Gastroesophageal sphincter (tissue), 4 donors: ENCODE measurements around the gene DYRK1B. TPM values are rescaled to one million over a fixed set of nuclear protein-coding genes. Genes with fewer than 3 reads are reported as not detected.
"Not testable (repeated sequence)": the region's sequence is repeated elsewhere in the genome, so short reads cannot be mapped to it uniquely, and the experiment has no call there.

Experiments used
- ATAC-seq: fragments of 150-250 bp; one replicate; pipeline ENCODE4 v1.9.1; 2016; ENCODE audit warnings: mild to moderate bottlenecking, moderate library complexity
- H3K27ac ChIP-seq, 4 donors: fragments of 200-600 bp; sonication (generic) in 3 of 4; 1 replicate in 3 of 4; 2 replicates in 1 of 4; pipeline ENCODE4 v1.5.1; 2016 to 2019
- H3K27me3 ChIP-seq: fragments of 200-600 bp; sonication (generic); one replicate; pipeline ENCODE4 v1.5.1; 2019
- H3K36me3 ChIP-seq, 2 donors: fragments of 200-600 bp; sonication (generic); one replicate each; pipeline ENCODE4 v1.5.1; 2019; ENCODE audit warnings: control low read depth in 1 of 2
- H3K4me1 ChIP-seq, 3 donors: fragments of 200-600 bp; sonication (generic); 1 replicate in 2 of 3; 2 replicates in 1 of 3; pipeline ENCODE4 v1.5.1; 2016 to 2019; ENCODE audit warnings: control low read depth in 2 of 3
- H3K4me3 ChIP-seq, 2 donors: fragments of 200-600 bp; sonication (generic); one replicate each; pipeline ENCODE4 v1.5.1; 2019; ENCODE audit warnings: mild to moderate bottlenecking in 1 of 2, moderate library complexity in 1 of 2
- H3K9me3 ChIP-seq, 3 donors: fragments of 200-600 bp; sonication (generic); one replicate each; pipeline ENCODE4 v1.5.1; 2017 to 2019; ENCODE audit warnings: control low read depth in 2 of 3
- CTCF ChIP-seq, 4 experiments: fragments of 200-600 bp in 2 of 4; fragments of 450-650 bp in 2 of 4; sonication (generic) in 1 of 4; IDR thresholded peaks; one replicate each; pipeline ENCODE4 v1.5.1; 2017 to 2019; ENCODE audit warnings: antibody characterized with exemption in 4 of 4, mild to moderate bottlenecking in 2 of 4, moderate library complexity in 2 of 4
- EP300 ChIP-seq: sonication (generic); formaldehyde crosslinking; IDR thresholded peaks from one replicate; pipeline ENCODE4 v1.6.1; 2017; ENCODE audit warnings: antibody characterized with exemption, mild to moderate bottlenecking
- POLR2A ChIP-seq, 2 donors: fragments of 450-650 bp; IDR thresholded peaks; one replicate each; pipeline ENCODE4 v1.6.1; 2017; ENCODE audit warnings: antibody characterized with exemption in 2 of 2, mild to moderate bottlenecking in 2 of 2, moderate library complexity in 1 of 2
- POLR2AphosphoS5 ChIP-seq: sonication (generic); formaldehyde crosslinking; IDR thresholded peaks from one replicate; pipeline ENCODE4 v1.6.1; 2017; ENCODE audit warnings: antibody characterized with exemption
- WGBS, 2 donors: methylation state at CpG; one replicate each; pipeline ENCODE4 v1.1.5; 2018; ENCODE audit warnings: low coverage in 1 of 2; 5-methylcytosine and 5-hydroxymethylcytosine counted together
- total RNA-seq, 4 donors: library from RNA; depleted of rRNA; stranded (reverse); fragments of >200 nt; gene quantifications; one replicate each; pipeline ENCODE4 v1.1.0, GENCODE V29; 2016

Gene DYRK1B
- 10 to 100 TPM in 2 of 4 donors, 1 to 10 TPM in 2; 8.6 to 19.4 (median 11.4) TPM for total RNA-seq

GRCh38 chr19:39833464-39834286 is at the start of gene DYRK1B:
Gene DYRK1B (minus strand): TSS chr19:39834162. CDS start chr19:39831867, 2,295 bp downstream.
- TF ChIP-seq POLR2A (IDR thresholded peaks at IDR 0.05) (peak in 1 of 2 donors; percentile 32), CTCF (IDR thresholded peaks at IDR 0.05) (no peak), EP300 (no peak), POLR2AphosphoS5 (peak; percentile 48)
- Histone ChIP-seq H3K9me3 (no peaks in the 10 kb centered on the region), H3K27ac (peak within 1 kb of the TSS; percentile 30 to 91 (median 86)), H3K4me1 (peaks cover 0 to 30% (median 10%) of the 10 kb centered on the region in 3 donors), H3K27me3 (no peaks in the 10 kb centered on the region), H3K36me3 (peaks cover 0 to 77% of the 10 kb centered on the region in 2 donors), H3K4me3 (peak within 1 kb of the TSS; percentile 87 to 99)
- peak; percentile 95 for ATAC-seq
- WGBS, 2 donors: 0% methylated on average over 2 of the region's 59 CpGs; no CpG with 5 or more reads in 1 of the 2 donors

- not testable (repeated sequence) for H3K36me3 ChIP-seq, H3K4me3 ChIP-seq, ATAC-seq, H3K27ac ChIP-seq, H3K9me3 ChIP-seq, H3K4me1 ChIP-seq
- peaks cover 12% of the 10 kb centered on the region for H3K27me3 ChIP-seq
- 86 to 94% methylated on average over 2 to 5 of the region's 10 CpGs for WGBS, 2 donors
Measured at GRCh38 chr19:39882645-39883044, 48.7 kb upstream of the DYRK1B start.

GRCh38 chr19:39881495-39882110 is 47.6 kb upstream of the DYRK1B start:
- not testable (repeated sequence) for H3K36me3 ChIP-seq, H3K9me3 ChIP-seq, H3K4me1 ChIP-seq, H3K4me3 ChIP-seq, ATAC-seq, H3K27ac ChIP-seq
- 0% methylated on average over 1 to 5 of the region's 15 CpGs for WGBS, 2 donors
- H3K27me3 ChIP-seq: peaks cover 12% of the 10 kb centered on the region

GRCh38 chr19:39880241-39880640 is 46.3 kb upstream of the DYRK1B start:
- not testable (repeated sequence) for H3K27ac ChIP-seq, H3K4me1 ChIP-seq, H3K9me3 ChIP-seq, ATAC-seq, H3K4me3 ChIP-seq, H3K36me3 ChIP-seq
- WGBS, 2 donors: 67% methylated on average over 1 of the region's 5 CpGs; no CpG with 5 or more reads in 1 of the 2 donors
- peaks cover 21% of the 10 kb centered on the region for H3K27me3 ChIP-seq

DNA sequence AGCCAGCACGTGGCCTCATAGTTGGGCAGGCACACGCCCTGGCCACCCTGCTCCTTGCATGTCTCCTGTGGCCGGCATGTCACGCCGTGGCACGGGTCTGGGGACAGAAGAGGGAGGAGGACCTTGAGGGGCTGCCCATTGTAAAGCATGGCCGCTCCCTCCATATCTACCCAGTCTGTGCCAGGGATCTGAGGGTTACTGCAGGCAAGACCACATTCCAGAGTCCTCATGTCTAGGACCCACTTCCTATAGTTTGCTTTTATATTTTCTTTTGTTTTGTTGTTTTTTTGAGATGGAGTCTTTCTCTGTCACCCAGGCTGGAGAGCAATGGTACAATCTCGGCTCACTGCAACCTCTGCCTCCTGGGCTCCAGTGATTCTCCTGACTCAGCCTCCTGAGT is 45.8 kb upstream of the DYRK1B start:
- peaks cover 24% of the 10 kb centered on the region for H3K27me3 ChIP-seq
- H3K27ac ChIP-seq, H3K36me3 ChIP-seq, H3K4me1 ChIP-seq, H3K4me3 ChIP-seq, H3K9me3 ChIP-seq, ATAC-seq: not testable (repeated sequence)
- WGBS, 2 donors: 86 to 100% methylated on average over 1 of the region's 8 CpGs

DNA sequence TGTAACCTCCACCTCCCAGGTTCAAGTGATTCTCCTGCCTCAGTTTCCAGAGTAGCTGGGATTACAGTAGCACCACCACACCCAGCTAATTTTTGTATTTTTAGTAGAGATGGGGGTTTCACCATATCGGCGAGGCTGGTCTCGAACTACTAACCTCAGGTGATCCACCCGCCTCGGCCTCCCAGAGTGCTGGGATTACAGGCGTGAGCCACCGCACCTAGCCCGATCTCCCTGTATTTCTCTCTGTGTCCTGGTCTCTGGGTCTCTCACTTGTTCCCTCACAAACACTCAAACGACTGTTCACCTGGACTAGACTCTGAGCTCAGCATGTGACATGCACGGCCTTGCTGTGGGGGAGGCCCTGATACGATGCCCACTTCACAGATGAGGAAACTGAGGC is 44.9 kb upstream of the DYRK1B start:
- H3K4me3 ChIP-seq, H3K9me3 ChIP-seq, H3K36me3 ChIP-seq, H3K27ac ChIP-seq, ATAC-seq, H3K4me1 ChIP-seq: not testable (repeated sequence)
- peaks cover 24% of the 10 kb centered on the region for H3K27me3 ChIP-seq
- WGBS, 2 donors: 78 to 80% methylated on average over 9 of the region's 11 CpGs

DNA sequence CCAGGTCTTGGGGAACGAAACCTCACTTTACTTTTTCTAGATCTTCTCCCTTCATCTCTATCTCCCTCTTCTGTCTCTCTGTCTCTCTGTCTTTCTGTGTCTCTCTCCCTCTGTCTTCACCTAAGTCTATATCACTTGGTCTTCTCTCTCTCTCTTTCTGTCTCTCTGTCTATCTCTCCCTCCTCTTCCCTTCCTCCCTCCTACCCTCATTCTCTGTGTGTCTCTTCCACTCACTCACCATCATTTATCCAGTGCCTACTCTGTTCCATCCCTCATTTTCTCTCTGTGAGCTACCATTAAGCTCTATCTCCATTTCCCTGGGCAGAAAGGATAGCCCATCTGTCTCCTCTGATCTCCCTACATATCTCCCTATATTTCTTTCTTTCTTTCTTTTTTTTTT is 44.4 kb upstream of the DYRK1B start:
- ATAC-seq: no peak
- 80 to 100% methylated on average over 1 of the region's 1 CpG for WGBS, 2 donors

DNA sequence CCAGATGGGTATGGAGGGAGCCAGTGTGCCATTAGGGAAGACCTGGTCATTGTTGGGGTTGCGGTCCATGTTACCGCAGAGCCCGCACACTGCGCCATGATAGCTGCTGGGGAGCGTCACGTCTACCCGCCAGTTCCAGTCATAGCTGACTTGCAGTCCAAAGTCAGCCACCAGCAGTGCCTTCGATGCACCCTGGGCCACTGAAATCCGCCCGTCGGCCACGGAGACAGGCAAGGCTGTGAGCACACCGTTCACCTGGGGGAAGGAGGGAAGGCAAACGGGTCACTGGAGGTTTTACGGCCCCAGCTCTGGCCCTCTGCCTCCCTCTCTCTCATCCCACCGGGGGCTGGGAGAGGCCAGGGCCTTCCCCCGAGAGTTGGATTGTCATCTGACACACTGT is 44.0 kb upstream of the DYRK1B start:
- not testable (repeated sequence) for H3K4me1 ChIP-seq, ATAC-seq, H3K27ac ChIP-seq, H3K36me3 ChIP-seq, H3K4me3 ChIP-seq, H3K9me3 ChIP-seq
- WGBS, 2 donors: 95% methylated on average over 7 of the region's 17 CpGs; no CpG with 5 or more reads in 1 of the 2 donors
- peaks cover 24% of the 10 kb centered on the region for H3K27me3 ChIP-seq

More for the DNA sequence above, 44.4 kb upstream of the DYRK1B start:
- H3K36me3 ChIP-seq: no peaks in the 10 kb centered on the region
- peaks cover 24% of the 10 kb centered on the region for H3K27me3 ChIP-seq
- no peak overlapping the region for H3K4me3 ChIP-seq
- TF ChIP-seq CTCF (IDR thresholded peaks at IDR 0.05) (no peak), EP300 (no peak), POLR2AphosphoS5 (no peak), POLR2A (IDR thresholded peaks at IDR 0.05) (no peak)
- no peaks in the 10 kb centered on the region for H3K4me1 ChIP-seq
- H3K27ac ChIP-seq: no peak overlapping the region
- no peaks in the 10 kb centered on the region for H3K9me3 ChIP-seq

DNA sequence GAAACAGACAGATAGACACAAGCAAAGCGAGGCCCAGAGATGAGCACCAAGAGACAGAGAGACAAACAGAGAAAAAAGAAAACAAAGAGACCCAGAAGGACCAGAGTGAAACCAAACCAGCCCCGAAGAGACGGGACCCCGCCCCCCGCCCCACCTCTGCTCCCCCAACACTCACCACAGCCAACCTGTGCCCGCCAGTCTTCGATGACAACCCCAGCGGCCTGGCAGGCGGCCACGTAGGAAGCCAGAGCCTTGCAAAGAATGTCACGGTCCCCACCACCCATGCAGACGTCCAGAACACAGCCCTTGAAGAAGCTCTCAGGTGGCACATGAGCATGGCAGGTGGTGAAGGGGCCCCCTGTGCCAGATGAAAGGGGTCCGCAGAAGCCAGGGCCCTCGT is 43.5 kb upstream of the DYRK1B start:
- H3K36me3 ChIP-seq, H3K9me3 ChIP-seq, H3K27ac ChIP-seq, H3K4me1 ChIP-seq, ATAC-seq, H3K4me3 ChIP-seq: not testable (repeated sequence)
- 84% methylated on average over 6 of the region's 14 CpGs; no CpG with 5 or more reads in 1 of the 2 donors for WGBS, 2 donors
- H3K27me3 ChIP-seq: peaks cover 24% of the 10 kb centered on the region

GRCh38 chr19:39876486-39876885 is 42.5 kb upstream of the DYRK1B start:
- H3K36me3 ChIP-seq, ATAC-seq, H3K27ac ChIP-seq, H3K9me3 ChIP-seq, H3K4me3 ChIP-seq, H3K4me1 ChIP-seq: not testable (repeated sequence)
- peaks cover 24% of the 10 kb centered on the region for H3K27me3 ChIP-seq
- 90% methylated on average over 2 of the region's 11 CpGs; no CpG with 5 or more reads in 1 of the 2 donors for WGBS, 2 donors
